ENCODE data around the gene ENGASE. TPM values are rescaled to one million over a fixed set of nuclear protein-coding genes. Genes with fewer than 3 reads are reported as not detected.
A peak's percentile ranks its signal among the peaks of the same experiment; 100 is the strongest.

The ENGASE gene
- total and polyA plus RNA-seq, 9 of the 15 experiments (the other 6 are each of a cell fraction or from before 2014, with no cell fraction given): 0.06 to 45.5 (median 13.9) TPM

GRCh38 chr17:79065105-79065670, 9.4 kb upstream of the ENGASE start:
- ChIA-PET POLR2A (no interaction called here), CTCF (ENCODE audit: low intra/inter-chr PET ratio) (interaction anchor here (1.0 to 2.2 kb wide), 5 partner anchors 17 to 336 kb away, joined by 3 to 15 read pairs (median 5); no protein-coding TSS in a partner anchor)
- H3K36me3 ChIP-seq (ENCODE audit: control insufficient read depth, insufficient read depth, low read length): no peaks in the 10 kb centered on the region
- no peaks in the 10 kb centered on the region for H3K4me1 ChIP-seq (replicated peaks in 1 of 2; ENCODE audit: control insufficient read depth in 2 of 2, insufficient read depth in 2 of 2, low read length in 2 of 2)
- H3K27me3 ChIP-seq (ENCODE audit: control insufficient read depth in 2 of 2, insufficient read depth in 2 of 2, low read length in 2 of 2): peaks cover 8 to 15% of the 10 kb centered on the region in 2 experiments; a peak in 4 of 5 replicates
- peak; percentile 86 for ATAC-seq
- no peak overlapping the region for H3K4me3 ChIP-seq
- no peak overlapping the region; the same call in 1 of the 2 replicates for H3K4me2 ChIP-seq (ENCODE audit: insufficient read depth, low read length)
- in situ Hi-C loops (cut with MboI) (loop anchor here (25.0 kb wide), 1 partner anchor 322 kb away; no protein-coding TSS in a partner anchor), intact Hi-C loops (cut with micrococcal nuclease) (loop anchor here (2.0 kb wide), 1 partner anchor 18 kb away; no protein-coding TSS in a partner anchor)
- H3K9me1 ChIP-seq (ENCODE audit: control insufficient read depth, insufficient read depth, low read length): no peaks in the 10 kb centered on the region
- H3K9ac ChIP-seq (ENCODE audit: insufficient read depth in 1 of 2, low read depth in 2 of 2, low read length in 2 of 2): no peak overlapping the region
- no peaks in the 10 kb centered on the region for H4K20me1 ChIP-seq (replicated peaks; ENCODE audit: control insufficient read depth, insufficient read depth, low read length)
- no peak overlapping the region for H3K27ac ChIP-seq (ENCODE audit: extremely low read depth, low read depth, low read length)
- peak; percentile 83 for FAIRE-seq
- WGBS (ENCODE audit: insufficient coverage, low coverage, missing lambda C conversion rate): 3% methylated on average over 10 of the region's 10 CpGs
- peak; percentile 62 to 77 (median 64) for DNase-seq (ENCODE audit: extremely low read depth in 1 of 4, low spot score in 3 of 4)
- no TSS peak for BruUV-seq (replicated peaks)
- H3K9me3 ChIP-seq (replicated peaks; ENCODE audit: control insufficient read depth, insufficient read depth, low read depth, low read length): no peaks in the 10 kb centered on the region; the same call in 1 of the 2 replicates
- no peak overlapping the region for H2AFZ ChIP-seq (ENCODE audit: low read depth, low read length)
- no peaks in the 10 kb centered on the region for H3K79me2 ChIP-seq (ENCODE audit: control insufficient read depth, insufficient read depth, low read length)
- no peak for TF ChIP-seq CBFB (CRISPR knock-in tag; IDR thresholded peaks at IDR 0.05)
- no peak for TF ChIP-seq ZNF316 (IDR thresholded peaks at IDR 0.05)
- TF ChIP-seq FOXA3 (CRISPR knock-in tag; conservative IDR thresholded peaks at IDR 0.05 in 1 of 2, IDR thresholded peaks at IDR 0.05 in 1 of 2): no peak
- TF ChIP-seq ZNF140 (CRISPR knock-in tag; IDR thresholded peaks at IDR 0.05): no peak
- TF ChIP-seq MYC (IDR thresholded peaks at IDR 0.05; ENCODE audit: low read depth, low read length): peak; percentile 44
- TF ChIP-seq MYC (CRISPR knock-in tag; IDR thresholded peaks at IDR 0.05; ENCODE audit: borderline replicate concordance, low read depth): no peak
- TF ChIP-seq, protein P1, sequence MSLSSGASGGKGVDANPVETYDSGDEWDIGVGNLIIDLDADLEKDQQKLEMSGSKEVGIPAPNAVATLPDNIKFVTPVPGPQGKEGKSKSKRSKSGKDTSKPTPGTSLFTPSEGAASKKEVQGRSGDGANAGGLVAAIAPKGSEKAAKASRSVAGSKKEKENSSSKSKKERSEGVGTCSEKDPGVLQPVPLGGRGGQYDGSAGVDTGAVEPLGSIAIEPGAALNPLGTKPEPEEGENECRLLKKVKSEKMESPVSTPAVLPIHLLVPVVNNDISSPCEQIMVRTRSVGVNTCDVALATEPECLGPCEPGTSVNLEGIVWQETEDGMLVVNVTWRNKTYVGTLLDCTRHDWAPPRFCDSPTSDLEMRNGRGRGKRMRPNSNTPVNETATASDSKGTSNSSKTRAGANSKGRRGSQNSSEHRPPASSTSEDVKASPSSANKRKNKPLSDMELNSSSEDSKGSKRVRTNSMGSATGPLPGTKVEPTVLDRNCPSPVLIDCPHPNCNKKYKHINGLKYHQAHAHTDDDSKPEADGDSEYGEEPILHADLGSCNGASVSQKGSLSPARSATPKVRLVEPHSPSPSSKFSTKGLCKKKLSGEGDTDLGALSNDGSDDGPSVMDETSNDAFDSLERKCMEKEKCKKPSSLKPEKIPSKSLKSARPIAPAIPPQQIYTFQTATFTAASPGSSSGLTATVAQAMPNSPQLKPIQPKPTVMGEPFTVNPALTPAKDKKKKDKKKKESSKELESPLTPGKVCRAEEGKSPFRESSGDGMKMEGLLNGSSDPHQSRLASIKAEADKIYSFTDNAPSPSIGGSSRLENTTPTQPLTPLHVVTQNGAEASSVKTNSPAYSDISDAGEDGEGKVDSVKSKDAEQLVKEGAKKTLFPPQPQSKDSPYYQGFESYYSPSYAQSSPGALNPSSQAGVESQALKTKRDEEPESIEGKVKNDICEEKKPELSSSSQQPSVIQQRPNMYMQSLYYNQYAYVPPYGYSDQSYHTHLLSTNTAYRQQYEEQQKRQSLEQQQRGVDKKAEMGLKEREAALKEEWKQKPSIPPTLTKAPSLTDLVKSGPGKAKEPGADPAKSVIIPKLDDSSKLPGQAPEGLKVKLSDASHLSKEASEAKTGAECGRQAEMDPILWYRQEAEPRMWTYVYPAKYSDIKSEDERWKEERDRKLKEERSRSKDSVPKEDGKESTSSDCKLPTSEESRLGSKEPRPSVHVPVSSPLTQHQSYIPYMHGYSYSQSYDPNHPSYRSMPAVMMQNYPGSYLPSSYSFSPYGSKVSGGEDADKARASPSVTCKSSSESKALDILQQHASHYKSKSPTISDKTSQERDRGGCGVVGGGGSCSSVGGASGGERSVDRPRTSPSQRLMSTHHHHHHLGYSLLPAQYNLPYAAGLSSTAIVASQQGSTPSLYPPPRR (CRISPR knock-in tag; IDR thresholded peaks at IDR 0.05; ENCODE audit: borderline replicate concordance): no peak
- no peak for TF ChIP-seq NRF1 (conservative IDR thresholded peaks at IDR 0.05 in 1 of 2, IDR thresholded peaks at IDR 0.05 in 1 of 2)
- no peak for TF ChIP-seq DIDO1 (tag; IDR thresholded peaks at IDR 0.05; ENCODE audit: low read depth)
- no peak for TF ChIP-seq MLLT1 (IDR thresholded peaks at IDR 0.05)
- TF ChIP-seq ZSCAN29 (IDR thresholded peaks at IDR 0.05): no peak
- TF ChIP-seq USF2 (CRISPR knock-in tag; IDR thresholded peaks at IDR 0.05): peak; percentile 60; the same call in 1 of the 2 replicates
- no peak for TF ChIP-seq SMARCB1 (IDR thresholded peaks at IDR 0.05; ENCODE audit: insufficient read length, low read depth)
- TF ChIP-seq ZNF507 (tag; conservative IDR thresholded peaks at IDR 0.05): no peak
